GM12873 (cell line): ENCODE data around the gene GDPD4.

ENCODE experiments used
- TF ChIP-seq, protein P1 (sequence below): IDR thresholded peaks from 2 replicates; pipeline ENCODE4 v1.5.1; 2012; ENCODE audit warnings: low read depth, mild to moderate bottlenecking, moderate library complexity, low read length, control low read depth; ENCODE audit not compliant: insufficient read depth; ENCODE audit errors: missing control alignments

GDPD4 gene, protein sequence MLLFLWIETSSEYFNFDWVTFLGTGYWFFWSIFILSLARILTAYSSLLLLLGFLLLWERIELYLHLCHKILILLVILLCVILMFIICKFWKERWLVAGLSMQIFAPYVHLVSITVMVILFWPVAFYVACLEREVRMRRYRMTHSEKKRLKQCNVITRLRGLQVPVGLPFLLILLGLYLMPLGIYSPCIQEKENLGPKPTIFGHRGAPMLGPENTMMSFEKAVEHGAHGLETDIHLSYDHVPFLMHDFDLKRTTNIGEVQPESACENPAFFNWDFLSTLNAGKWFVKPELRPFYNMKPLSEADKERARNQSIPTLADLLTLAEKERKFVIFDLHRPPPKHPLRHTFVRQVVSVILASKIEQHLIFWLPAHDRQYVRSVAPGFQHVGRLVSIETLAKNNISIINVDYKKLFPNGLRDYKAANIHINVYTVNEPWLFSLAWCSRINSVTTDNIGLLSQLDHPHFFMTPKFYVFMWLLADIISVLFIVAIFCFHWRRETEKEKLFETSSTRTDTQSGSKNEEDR

DNA sequence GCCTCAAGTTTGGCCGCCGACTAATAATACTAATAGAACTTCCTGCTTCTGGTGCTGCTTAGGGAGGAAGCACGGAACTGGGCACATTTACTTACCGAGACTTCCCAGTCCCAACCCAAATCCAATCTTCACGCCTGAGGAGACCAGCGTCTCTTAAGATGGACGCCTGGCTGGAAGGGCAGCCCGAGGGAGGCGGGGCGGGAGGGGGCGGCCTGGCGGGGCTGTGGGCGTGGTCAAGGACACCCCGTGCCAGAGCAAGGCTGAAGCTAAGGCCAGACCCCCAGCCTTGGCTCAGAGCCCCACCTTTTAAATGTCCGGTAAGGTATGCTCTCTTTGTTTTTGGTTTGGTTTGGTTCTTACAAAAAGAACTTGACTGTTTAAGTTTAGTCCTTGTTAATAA lies at the start of gene GDPD4:
TSS of gene GDPD4 (minus strand) at position 177 of the 400 bp plus-strand sequence. CDS start 16,549 bp downstream, outside the sequence.
- TF ChIP-seq, protein P1, sequence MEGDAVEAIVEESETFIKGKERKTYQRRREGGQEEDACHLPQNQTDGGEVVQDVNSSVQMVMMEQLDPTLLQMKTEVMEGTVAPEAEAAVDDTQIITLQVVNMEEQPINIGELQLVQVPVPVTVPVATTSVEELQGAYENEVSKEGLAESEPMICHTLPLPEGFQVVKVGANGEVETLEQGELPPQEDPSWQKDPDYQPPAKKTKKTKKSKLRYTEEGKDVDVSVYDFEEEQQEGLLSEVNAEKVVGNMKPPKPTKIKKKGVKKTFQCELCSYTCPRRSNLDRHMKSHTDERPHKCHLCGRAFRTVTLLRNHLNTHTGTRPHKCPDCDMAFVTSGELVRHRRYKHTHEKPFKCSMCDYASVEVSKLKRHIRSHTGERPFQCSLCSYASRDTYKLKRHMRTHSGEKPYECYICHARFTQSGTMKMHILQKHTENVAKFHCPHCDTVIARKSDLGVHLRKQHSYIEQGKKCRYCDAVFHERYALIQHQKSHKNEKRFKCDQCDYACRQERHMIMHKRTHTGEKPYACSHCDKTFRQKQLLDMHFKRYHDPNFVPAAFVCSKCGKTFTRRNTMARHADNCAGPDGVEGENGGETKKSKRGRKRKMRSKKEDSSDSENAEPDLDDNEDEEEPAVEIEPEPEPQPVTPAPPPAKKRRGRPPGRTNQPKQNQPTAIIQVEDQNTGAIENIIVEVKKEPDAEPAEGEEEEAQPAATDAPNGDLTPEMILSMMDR: no peak

DNA sequence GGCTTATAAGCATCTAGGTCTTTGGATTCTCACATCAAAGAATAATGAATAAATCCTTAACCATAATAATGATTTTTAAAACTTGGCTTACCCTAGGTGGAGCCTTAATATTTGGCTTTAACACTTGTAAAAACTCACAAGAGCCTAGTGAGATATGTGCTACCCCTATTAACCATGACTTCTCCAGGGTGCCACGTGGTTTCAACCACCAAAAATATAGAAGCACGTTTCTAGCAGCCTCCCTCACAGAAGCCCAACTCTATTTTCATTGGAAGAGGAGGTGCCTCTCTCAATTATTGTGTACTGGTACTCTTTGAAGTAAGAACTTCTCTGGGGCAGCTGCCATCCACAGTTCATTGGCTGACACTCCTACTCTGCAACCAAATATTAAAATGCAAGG lies 46.5 kb upstream of the GDPD4 start:
- TF ChIP-seq, protein P1: no peak

DNA sequence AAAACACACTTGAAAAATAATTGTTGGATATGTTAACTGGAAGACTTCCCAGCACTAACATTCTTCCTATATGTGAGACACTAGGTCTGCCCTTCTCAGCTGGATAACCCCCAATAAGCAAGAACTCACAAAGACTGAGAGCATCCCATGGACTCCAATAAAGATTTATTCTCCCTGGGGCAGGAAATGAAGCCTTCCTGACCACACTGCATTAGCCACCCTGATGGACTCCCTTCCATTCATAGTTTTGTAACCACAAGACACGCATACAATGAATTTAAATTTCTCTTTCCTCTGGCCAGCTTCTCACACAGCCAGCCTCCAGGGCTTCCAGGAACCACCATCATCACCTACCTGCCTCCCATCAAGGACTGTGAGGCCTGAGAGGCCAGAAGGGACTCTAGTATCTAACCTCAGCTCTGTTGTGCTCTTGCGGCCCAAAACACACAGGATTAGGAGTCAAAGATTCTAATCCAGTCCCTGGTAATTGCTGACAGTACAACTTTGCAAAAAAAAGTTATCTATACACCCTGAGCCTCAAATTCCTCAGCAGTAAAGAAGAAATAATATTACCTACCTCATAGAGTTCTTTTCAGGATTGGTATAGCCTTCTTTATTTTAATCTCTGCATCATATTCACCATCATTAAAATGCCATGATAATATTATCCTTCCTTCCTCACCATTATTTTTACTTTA lies 45.6 kb upstream of the GDPD4 start:
- TF ChIP-seq, protein P1: no peak

DNA sequence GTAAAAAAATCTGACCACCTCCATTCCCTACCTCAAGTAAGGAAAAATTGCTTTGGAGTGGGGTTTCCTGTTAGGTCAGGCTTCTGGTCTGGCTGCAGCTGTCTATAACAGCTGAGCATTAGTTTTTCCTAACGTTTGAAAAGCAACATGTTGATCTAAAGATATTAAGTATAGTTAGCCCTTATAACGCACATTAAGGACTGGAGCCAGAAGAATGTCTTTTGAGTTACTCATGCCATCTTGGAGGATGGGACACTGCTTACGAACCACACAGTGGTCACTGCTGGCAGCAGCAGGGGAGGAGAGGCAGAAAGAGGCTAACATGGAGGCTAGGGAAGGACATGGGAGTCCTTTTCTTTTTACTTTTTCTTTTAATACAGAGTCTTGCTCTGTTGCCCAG lies 44.1 kb upstream of the GDPD4 start:
- TF ChIP-seq, protein P1: no peak

DNA sequence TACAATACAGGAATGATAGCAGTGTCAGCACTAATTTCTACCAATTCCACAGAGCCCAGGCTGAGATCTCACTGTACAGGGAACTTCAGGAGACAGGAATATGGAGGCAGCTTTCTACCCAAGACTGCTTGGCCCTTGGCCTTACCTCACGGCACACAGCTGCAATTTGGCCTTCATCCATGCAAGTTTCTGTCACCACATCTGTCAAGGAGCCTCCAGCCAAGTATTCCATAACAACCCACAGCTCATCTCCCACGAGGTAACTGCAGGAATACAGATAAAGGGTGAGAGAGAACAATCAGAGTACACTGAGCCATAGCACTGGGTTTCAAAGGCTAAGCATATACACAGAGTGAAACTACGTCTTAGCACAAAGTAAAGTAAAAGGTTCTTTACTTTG lies 39.0 kb upstream of the GDPD4 start:
- TF ChIP-seq, protein P1: no peak

DNA sequence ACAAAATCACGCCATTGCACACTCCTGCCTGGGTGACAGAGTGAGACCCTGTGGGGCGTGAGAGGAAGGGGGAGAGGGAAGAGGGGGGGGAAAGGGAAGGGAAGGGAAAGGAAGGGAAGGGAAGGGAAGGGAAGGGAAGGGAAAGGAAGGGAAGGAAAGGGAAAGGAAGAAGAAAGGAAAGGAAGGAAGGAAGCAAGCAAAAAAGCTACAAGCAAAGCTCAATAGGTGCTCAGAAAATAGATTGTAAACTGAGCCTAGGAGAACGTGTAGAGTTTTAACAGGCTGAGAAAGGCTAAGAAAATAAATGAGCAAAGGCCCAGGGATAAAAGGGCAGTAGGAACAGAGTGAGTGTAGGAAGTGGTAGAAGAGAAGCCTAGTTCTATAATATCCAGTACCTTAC lies 30.8 kb upstream of the GDPD4 start:
- TF ChIP-seq, protein P1: no peak

DNA sequence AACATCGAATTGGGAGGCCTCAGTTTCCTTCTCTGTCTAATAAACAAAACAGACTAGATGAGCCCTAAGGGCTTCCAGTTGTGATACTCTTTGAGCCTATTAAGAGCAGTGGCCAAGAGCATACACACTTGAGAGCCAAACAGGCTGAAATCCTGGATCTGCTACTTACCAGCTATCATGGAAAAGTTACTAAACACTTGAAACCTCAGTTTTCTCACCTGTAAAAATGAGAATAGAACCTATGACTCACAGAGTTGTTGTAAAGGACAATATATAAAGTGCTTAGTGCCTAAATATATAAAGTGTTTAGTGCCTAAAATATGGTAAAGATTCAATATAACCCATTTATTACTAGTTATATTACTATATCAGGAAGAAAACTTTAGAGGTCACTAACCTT lies 23.7 kb upstream of the GDPD4 start:
- TF ChIP-seq, protein P1: no peak
